Astrocyte of the cerebellum (primary cell): ENCODE data around the gene RAB30.

Source experiments
- DNase-seq: peaks from one replicate; pipeline ENCODE4 v3.0.0-alpha.2; 2011; ENCODE audit warnings: low read depth
- H3K4me3 ChIP-seq: 2 replicates; pipeline ENCODE4 v1.5.1; 2011; ENCODE audit warnings: mild to moderate bottlenecking, low read depth, low read length, moderate library complexity
- in situ Hi-C: cut with HindIII; loops from 2 replicates; pipeline ENCODE4 v1.10.0; 2017; ENCODE audit warnings: low sequenced_read_pairs
- TF ChIP-seq, protein P1 (sequence below): IDR thresholded peaks from 2 replicates; pipeline ENCODE4 v1.5.1; 2012; ENCODE audit warnings: low read length, low read depth, moderate library complexity, mild to moderate bottlenecking; ENCODE audit errors: missing control alignments

The RAB30 gene

GRCh38 chr11:83020942-83021779 lies 50.5 kb downstream of the RAB30 start:
- no peak for DNase-seq
- TF ChIP-seq, protein P1, sequence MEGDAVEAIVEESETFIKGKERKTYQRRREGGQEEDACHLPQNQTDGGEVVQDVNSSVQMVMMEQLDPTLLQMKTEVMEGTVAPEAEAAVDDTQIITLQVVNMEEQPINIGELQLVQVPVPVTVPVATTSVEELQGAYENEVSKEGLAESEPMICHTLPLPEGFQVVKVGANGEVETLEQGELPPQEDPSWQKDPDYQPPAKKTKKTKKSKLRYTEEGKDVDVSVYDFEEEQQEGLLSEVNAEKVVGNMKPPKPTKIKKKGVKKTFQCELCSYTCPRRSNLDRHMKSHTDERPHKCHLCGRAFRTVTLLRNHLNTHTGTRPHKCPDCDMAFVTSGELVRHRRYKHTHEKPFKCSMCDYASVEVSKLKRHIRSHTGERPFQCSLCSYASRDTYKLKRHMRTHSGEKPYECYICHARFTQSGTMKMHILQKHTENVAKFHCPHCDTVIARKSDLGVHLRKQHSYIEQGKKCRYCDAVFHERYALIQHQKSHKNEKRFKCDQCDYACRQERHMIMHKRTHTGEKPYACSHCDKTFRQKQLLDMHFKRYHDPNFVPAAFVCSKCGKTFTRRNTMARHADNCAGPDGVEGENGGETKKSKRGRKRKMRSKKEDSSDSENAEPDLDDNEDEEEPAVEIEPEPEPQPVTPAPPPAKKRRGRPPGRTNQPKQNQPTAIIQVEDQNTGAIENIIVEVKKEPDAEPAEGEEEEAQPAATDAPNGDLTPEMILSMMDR, result no peak
- in situ Hi-C loops, result no loop called here
- H3K4me3 ChIP-seq, result no peak overlapping the region

- no peak for DNase-seq
- no peak overlapping the region for H3K4me3 ChIP-seq
- TF ChIP-seq, protein P1, result no peak
- in situ Hi-C loops, result no loop called here
These were observed 51.7 kb downstream of the RAB30 start for GRCh38 chr11:83019888-83020579.

DNA sequence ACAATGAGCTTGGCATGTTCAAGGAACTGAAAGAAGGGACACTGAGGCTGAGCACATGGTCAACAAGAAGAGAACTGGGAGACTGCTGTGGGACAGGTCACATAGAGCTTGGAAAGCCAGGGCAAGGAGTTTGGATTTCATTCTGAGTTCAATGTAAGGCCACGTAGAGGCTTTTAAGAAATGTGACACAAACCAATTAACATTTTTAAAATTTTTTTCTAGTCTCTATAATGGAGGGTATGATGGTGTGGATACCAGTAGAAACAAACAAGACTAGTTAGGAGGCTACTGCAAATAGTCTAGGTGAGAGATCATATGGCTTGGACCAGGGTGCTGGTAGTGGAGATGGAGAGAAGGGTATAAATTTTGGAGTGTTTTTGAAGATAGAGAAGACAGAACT lies 56.7 kb downstream of the RAB30 start:
- TF ChIP-seq, protein P1, result no peak
- DNase-seq, result no peak
- in situ Hi-C loops, result no loop called here
- H3K4me3 ChIP-seq, result no peak overlapping the region

- no peak overlapping the region for H3K4me3 ChIP-seq
- no peak for DNase-seq
- TF ChIP-seq, protein P1, result no peak
- in situ Hi-C loops, result no loop called here
These were observed 59.3 kb downstream of the RAB30 start for GRCh38 chr11:83012168-83013067.

DNA sequence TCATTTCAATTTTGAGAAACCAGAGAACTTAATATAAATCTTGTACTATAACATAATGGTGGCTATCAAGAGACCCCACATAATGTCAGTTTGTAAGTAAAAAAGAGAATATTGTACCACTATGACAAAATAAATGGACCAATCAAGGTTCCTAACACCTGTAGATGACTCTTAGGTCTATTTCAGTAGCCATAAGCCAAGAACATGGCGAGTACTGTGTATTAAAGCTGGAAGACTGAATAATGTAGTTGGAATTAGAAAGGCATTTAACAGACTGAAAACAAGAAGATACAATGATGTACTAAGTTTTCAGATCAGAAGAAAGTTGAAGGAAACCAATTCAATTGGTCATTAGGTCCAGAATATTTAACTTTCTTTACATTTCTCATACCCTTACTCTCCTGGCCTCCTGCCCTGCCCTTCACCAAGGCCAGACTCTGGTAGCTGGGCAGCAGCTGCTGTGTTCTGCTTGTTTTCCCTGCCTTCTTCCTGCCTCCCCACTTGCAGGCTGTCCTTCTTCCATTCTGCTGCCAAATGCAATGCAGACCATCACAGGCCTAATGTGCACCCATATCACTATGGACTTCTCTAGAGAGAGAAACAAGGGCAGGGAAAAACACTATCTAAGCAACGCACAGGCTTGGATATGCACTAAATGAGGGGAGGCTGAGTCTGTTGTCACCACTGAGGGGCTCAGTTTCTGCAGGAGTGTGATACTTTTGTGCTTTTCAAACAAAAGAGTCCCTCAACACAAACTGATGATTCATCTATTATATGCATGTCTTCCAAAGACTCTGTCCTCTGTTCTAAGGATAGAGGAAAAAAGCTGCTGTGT lies 60.1 kb downstream of the RAB30 start:
- in situ Hi-C loops, result no loop called here
- H3K4me3 ChIP-seq, result no peak overlapping the region
- TF ChIP-seq, protein P1, result no peak
- no peak for DNase-seq
